Astrocyte (in vitro differentiated cells and primary cell): ENCODE data around the gene C1orf210.

Source experiments
- CTCF ChIP-seq: IDR thresholded peaks from 2 replicates; pipeline ENCODE4 v1.5.1; 2011; ENCODE audit warnings: low read depth, mild to moderate bottlenecking, inconsistent platforms, low read length, moderate library complexity; ENCODE audit not compliant: insufficient read depth
- EZH2 ChIP-seq: IDR thresholded peaks from 2 replicates; pipeline ENCODE4 v1.6.1; 2012; ENCODE audit warnings: mild to moderate bottlenecking, low read length, inconsistent platforms; ENCODE audit not compliant: insufficient read depth

GRCh38 chr1:43252225-43252624 lies 33.2 kb downstream of the C1orf210 start:
- no peak for TF ChIP-seq CTCF
- TF ChIP-seq EZH2, result no peak
